GM18517 (cell line): Measurements from ENCODE around the gene SIT1.

Source experiments
- ATAC-seq: cut with Tn5 transposase; IDR thresholded peaks from one replicate; pipeline ENCODE4 v1.9.1; 2021; ENCODE audit warnings: mild to moderate bottlenecking, moderate library complexity; ENCODE audit not compliant: unreplicated experiment

Gene SIT1

DNA sequence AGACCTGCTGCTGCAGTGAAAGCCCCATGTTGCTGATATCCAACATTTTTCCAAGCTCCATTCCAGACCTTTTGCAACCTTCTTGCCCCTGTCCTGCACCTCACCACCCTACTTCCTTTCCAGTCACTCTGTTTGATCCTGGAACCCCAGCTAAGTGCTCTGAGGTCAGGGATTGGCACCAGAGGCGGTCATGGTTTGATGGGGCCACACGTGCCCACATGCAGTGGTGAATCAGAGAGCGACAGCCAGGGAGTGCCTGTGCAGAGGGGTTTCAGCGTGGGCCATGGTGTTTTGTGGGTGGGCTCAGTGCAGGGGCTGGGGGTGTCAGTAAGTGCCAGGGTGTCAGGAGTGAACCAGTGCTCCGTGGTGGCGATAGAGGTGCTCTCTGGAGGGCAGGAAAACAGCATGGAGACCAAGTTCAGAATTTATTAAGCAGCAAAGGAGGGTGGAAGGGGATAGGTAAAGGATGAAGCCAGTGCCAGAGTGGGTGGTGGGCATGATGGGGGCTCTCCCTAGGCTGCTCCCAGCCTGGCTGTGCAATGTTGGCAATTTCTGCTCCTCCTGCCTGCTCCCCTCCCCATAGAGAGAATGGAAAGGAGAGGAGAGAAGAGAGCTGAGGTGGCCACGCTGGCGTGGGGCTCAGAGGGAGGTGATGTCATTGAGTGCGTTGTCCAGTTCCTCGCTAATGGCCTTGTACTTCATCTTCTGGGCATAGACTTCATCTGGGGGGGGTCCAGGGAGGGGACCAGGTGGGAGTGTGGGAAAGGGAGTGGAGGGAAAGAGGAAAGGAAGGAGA lies 32.0 kb upstream of the SIT1 start:
- no peak for ATAC-seq

DNA sequence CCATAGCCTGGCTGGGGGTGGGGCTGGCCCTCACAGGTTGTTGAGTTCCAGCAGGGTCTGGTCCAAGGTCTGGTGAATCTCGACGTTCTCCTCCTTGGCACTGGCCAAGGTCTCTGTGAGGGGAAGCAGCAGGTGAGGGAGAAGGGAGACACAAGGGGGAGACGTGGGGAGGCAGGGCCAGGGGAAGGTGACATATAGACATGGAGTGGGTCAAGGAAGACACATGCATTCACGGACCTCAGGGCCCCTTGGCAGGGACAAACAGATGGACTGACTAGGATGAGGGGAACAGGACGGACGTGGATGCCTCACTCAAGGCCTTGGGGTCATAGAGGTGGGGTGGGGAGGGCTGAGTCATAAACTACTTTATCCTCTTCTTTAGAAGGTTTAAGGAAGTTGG lies 31.3 kb upstream of the SIT1 start:
- ATAC-seq: no peak

DNA sequence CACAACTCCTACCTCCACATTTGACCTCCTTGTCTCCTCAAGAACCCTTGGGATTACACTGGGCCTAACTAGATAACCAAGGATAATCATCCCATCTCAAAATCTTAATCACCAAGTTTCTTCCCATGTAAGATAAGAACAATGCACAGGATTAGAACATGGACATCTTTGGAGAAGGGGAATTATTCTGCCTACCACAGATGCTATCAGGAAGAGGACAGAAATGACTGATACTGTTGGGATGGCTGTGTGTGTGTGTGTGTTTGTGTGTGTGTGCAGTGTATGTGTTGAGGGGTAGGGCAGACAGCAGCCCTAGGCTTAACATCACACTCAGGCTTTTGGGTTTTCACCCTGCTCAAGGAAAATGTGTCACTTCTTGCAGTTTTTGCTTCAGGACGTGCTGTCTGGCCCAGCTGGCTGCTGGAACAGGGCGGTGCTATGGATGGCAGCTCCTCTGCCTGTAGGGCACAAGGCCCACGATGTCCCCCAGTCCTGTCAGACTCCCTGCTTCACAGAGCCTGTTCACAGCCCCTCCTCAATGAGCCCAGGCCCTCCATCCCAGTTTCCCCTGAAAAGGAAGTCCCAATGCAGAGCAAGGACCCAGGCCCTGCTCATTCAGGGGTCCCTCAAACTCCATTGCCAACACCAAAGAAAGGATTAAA lies 30.7 kb upstream of the SIT1 start:
- no peak for ATAC-seq

DNA sequence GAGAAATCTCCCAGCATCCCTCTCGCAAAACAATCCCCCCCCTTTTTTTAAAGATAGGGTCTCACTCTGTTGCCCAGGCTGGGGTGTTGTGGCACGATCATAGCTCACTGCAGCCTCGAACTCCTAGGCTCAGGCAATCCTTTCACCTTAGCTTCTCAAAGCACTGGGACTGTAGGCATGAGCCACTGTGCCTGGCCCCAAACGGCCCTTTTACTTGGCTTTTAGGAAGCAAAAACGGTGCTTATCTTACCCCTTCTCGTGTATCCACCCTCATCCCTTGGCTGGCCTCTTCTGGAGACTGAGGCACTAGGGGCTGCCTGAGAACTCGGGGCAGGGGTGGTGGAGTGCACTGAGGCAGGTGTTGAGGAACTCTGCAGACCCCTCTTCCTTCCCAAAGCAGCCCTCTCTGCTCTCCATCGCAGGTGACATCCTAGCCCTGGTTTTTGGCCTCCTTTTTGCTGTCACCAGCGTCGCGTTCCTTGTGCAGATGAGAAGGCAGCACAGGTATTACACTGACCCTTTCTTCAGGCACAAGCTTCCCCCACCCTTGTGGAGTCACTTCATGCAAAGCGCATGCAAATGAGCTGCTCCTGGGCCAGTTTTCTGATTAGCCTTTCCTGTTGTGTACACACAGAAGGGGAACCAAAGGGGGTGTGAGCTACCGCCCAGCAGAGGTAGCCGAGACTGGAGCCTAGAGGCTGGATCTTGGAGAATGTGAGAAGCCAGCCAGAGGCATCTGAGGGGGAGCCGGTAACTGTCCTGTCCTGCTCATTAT lies 29.8 kb upstream of the SIT1 start:
- no peak for ATAC-seq

DNA sequence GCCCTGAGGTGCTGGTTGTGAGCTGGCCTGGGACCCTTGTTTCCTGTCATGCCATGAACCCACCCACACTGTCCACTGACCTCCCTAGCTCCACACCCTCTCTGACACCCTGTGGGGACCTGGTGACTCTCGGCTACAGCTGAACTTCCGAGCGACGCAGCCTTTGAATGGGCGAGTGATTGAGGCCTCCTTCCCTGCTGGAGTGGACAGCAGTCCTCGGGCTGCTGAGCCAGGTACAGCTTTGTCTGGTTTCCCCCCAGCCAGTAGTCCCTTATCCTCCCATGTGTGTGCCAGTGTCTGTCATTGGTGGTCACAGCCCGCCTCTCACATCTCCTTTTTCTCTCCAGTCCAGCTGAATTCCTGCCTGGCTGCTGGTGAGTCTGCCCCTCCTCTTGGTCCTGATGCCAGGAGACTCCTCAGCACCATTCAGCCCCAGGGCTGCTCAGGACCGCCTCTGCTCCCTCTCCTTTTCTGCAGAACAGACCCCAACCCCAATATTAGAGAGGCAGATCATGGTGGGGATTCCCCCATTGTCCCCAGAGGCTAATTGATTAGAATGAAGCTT lies 29.1 kb upstream of the SIT1 start:
- no peak for ATAC-seq

DNA sequence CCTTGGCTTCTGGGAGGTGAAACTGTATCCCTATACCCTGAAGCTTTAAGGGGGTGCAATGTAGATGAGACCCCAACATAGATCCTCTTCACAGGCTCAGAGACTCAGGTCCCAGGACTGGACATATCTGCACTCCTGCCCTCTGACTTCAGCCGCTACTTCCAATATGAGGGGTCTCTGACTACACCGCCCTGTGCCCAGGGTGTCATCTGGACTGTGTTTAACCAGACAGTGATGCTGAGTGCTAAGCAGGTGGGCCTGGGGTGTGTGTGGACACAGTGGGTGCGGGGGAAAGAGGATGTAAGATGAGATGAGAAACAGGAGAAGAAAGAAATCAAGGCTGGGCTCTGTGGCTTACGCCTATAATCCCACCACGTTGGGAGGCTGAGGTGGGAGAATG lies 28.4 kb upstream of the SIT1 start:
- ATAC-seq: no peak

DNA sequence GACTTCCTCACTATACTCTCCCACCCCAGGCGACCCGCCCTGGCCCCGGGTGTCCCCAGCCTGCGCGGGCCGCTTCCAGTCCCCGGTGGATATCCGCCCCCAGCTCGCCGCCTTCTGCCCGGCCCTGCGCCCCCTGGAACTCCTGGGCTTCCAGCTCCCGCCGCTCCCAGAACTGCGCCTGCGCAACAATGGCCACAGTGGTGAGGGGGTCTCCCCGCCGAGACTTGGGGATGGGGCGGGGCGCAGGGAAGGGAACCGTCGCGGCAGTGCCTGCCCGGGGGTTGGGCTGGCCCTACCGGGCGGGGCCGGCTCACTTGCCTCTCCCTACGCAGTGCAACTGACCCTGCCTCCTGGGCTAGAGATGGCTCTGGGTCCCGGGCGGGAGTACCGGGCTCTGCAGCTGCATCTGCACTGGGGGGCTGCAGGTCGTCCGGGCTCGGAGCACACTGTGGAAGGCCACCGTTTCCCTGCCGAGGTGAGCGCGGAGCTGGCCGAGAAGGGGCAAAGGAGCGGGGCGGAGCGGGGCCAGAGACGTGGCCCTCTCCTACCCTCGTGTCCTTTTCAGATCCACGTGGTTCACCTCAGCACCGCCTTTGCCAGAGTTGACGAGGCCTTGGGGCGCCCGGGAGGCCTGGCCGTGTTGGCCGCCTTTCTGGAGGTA lies 25.1 kb upstream of the SIT1 start:
- ATAC-seq: no peak

DNA sequence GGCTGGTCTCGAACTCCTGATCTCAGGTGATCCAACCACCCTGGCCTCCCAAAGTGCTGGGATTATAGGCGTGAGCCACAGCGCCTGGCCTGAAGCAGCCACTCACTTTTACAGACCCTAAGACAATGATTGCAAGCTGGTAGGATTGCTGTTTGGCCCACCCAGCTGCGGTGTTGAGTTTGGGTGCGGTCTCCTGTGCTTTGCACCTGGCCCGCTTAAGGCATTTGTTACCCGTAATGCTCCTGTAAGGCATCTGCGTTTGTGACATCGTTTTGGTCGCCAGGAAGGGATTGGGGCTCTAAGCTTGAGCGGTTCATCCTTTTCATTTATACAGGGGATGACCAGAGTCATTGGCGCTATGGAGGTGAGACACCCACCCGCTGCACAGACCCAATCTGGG lies 24.5 kb upstream of the SIT1 start:
- no peak for ATAC-seq

DNA sequence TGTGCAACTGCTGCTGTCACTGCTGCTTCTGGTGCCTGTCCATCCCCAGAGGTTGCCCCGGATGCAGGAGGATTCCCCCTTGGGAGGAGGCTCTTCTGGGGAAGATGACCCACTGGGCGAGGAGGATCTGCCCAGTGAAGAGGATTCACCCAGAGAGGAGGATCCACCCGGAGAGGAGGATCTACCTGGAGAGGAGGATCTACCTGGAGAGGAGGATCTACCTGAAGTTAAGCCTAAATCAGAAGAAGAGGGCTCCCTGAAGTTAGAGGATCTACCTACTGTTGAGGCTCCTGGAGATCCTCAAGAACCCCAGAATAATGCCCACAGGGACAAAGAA lies 23.3 kb upstream of the SIT1 start:
- ATAC-seq: no peak

DNA sequence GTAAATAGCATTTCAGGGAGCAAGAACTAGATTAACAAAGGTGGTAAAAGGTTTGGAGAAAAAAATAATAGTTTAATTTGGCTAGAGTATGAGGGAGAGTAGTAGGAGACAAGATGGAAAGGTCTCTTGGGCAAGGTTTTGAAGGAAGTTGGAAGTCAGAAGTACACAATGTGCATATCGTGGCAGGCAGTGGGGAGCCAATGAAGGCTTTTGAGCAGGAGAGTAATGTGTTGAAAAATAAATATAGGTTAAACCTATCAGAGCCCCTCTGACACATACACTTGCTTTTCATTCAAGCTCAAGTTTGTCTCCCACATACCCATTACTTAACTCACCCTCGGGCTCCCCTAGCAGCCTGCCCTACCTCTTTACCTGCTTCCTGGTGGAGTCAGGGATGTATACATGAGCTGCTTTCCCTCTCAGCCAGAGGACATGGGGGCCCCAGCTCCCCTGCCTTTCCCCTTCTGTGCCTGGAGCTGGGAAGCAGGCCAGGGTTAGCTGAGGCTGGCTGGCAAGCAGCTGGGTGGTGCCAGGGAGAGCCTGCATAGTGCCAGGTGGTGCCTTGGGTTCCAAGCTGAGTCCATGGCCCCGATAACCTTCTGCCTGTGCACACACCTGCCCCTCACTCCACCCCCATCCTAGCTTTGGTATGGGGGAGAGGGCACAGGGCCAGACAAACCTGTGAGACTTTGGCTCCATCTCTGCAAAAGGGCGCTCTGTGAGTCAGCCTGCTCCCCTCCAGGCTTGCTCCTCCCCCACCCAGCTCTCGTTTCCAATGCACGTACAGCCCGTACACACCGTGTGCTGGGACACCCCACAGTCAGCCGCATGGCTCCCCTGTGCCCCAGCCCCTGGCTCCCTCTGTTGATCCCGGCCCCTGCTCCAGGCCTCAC lies 22.6 kb upstream of the SIT1 start, which contains the start of gene CA9:
Gene CA9, plus strand, starts transcription at position 797 of the 893 bp plus-strand sequence. Its CDS starts 32 bp downstream, at position 829.
- no peak for ATAC-seq

DNA sequence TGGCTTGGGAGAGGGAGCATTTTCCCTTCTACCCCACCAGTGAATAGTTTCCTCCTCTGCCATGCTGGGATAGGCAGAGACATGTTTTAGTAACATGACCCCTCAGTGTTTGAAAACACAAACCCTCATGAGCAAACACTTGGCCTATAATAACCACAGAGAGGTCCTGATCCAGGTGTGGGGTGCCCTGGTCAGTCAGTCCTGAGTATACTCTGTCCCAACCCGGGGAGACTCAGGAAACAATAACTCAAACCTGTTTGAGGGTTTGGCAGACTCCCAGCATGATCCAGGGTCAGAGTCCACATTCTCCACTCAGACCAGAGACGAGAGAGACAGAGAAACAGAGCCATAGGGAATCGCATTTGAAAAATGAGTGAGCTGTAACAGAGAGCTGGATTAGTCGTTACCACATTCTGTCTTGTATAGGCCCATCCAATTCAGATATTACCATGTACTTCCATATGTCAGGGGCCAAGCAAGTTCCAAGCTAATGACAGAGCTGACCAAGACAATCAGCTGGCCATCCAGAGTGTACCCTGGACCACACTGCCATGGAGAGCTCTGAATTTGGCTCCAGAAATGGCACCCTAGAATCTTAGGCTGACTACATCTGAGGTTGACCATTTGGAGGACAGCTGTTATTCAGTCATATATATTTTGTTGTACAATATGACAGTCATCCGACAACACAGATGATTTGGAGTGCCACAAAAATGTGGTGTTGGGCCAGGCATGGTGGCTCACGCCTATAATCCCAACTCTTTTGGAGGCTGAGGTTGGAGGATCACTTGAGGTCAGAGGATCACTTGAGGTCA lies 18.8 kb upstream of the SIT1 start:
- no peak for ATAC-seq

DNA sequence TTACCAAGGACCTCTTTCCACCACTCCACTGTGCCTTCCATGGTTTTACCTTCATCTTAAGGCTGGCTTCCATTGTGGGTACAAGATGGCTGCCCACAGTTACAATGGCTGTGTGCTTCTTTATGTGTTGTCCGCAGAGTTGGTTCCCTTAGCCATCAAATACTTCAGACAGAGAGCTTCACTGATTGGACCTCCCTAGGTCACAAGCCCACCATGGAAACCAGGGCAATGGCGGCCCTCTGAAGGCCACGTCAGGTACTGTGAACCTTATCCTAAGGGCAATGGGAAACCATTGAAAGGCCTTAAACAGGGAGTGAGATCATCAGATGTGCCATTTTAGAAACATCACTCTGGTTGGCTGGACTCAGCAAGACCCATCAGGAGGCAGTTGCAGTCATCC lies 17.2 kb upstream of the SIT1 start:
- ATAC-seq: no peak

DNA sequence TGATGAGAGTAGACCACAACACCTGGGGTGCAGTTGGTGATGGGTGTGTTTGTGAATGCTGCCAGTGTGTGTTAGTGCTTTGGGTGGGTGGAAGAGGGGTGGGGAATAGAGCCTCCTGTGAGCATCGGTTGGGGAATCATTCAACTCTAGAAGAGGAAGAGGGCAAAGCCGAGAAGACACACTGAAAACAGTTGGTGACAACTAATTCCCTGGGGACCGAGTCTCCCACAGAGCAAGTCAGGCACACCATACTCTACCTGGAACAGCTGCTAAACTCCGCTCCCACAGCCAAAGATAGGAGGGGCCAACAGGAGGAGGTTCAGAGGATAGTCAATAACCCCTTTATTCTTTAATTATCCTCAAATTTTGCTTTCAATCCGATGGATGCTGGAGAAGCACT lies 15.8 kb upstream of the SIT1 start:
- ATAC-seq: no peak

DNA sequence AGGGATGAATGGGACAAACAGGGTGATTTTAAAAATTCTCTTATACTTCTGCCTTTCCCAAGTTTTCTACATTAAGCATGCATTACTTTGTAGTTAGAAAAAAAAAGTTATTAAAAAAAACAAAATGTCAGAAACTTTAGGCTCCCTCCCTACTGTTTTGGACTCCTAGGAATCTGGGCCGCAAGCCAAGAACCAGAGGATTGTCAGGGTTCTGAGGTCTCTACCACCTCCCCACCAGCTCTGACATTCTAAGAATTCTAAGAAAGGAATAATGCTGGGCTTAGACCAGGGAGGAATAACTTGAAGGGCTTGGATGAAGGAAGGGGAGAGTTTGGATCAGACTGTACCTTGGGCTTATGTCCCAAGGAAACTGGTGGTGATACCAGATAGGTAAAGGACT lies 15.3 kb upstream of the SIT1 start:
- ATAC-seq: no peak

DNA sequence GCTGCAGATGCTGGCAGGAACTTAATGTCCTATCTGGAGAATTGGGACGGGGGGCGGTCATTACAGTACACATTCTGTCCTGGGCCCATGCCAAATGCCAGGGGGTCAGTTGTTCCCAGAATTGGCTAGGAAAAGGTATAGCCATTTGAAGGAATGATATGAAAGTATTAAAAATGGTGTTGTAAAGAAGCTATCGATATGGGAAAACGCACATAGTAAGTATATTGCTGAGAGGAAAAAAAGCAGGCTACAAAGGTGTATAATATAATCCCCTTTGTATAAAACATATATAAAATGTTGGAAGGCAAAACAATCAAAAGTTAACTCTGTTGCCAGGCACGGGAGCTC lies 14.7 kb upstream of the SIT1 start:
- no peak for ATAC-seq

DNA sequence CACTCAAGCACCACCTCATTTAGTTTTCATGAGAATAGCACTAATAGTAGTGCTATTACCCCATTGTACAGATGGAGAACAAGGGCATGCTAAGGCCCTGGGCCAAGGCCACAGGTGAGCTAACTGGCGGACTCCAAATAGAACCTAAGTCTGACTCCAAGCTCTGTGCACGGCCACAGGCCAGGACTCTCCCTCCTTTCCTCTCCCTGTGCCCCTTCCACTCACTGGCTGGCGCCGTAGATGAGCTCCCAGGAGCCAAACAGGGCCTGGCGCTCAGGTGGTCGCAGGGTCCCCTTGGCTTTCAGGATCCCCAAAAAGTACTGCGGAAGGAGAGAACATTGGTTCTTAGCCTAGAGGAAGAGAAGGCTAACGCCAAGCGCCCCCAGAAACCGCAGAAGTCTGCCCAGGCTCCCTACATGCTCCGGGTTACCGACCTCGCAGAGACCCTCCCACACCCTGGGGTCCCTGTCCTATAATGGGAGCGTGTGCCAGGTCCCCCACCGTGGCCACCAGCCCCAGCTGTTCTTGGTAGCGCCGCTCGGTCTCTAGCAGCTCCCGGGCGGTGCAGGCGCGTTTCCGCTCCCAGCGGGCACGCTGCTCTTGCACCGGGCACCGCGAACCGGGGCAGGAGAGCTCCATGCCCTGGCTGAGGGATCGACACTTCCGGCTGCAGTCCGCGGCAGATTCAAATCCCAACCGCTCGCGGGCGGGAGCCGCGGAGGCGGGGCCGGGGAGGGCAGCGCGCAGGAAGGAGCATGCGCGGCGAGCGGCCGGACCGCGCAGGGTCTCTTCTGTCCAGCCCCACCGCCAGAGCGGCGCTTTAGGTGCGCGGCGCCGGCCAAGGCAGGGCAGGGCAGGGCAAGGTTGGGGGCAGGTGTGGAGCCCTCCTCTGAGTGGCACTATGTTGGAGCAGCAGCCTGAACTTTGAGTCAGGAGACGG lies 14.1 kb upstream of the SIT1 start, which contains the start of gene ARHGEF39:
Gene ARHGEF39, minus strand, starts transcription at position 665 of the 940 bp plus-strand sequence. Its CDS starts 26 bp downstream, at position 639.
- peak; percentile 61 for ATAC-seq

DNA sequence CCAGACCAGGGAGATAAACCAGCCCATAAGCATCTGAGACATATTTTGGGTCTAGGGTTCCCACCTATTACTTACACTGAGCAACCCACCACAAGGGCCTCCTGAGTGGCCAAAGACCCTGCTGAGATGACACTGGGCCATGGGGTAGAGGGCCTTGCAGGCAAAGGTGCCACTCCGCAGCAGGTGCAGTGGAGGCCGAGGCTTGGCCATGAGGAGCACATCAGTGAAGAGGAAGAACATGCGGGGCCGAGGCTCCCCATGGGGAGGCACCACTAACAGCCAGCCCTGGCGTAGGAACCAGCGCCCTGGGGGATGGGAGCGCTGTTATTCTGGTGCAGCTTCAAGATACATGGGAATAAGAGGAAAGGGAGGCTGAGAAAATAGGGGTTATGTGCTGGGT lies 11.7 kb upstream of the SIT1 start:
- ATAC-seq: no peak

DNA sequence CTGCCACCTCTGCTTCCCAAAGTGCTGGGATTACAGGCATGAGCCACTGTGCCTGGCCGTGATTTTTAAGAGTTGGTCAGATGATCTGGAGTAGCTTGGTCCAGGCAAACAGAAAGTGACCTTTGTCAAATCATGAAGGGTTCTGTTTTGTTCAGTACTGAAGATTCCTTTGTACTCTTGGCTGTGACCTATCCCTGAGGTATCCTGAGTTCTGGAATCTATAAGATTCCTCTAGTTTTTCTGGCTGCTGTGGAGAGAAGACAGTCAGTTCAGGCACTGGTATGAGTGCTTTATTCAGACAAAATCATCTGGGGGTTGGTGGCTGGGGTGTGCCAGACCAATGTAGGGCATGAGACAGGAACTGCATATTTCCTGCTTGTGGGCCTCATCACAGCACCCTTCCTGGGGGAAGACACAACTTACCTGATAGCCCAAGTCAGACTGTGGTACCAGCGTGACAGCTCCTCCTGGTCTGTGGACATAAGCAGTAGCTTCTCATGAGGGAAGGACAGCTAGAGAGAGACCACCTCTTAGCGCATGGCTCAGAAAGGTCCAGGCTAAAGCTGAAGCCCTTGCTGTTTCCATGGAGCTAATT lies 11.1 kb upstream of the SIT1 start:
- no peak for ATAC-seq
